ENCODE results near the gene CPM.

The CPM gene

DNA sequence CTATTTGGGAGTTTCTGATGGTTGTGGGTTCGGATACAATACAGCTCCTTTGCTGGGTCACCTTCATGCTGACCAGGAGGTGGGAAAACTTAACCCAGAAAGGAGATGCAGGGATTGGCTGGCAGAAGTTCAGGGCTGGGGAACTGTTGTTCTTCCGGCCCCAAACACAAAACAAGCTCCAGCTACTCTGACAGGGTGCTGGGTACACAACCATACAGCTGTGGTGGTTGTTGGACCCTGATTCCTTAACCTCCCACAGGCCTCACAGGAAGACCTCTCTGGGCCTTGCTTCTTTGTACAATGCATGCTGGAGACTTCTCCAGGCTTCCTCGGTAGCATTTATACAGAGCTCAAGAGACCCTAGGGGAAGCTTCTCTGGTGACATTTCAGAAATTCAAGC, 47.6 kb downstream of the CPM start:
- Histone ChIP-seq H3K4me3 (replicated peaks; ENCODE audit: insufficient read depth, low read length) (no peak overlapping the region), H3K27ac (replicated peaks) (no peak overlapping the region), H3K27me3 (ENCODE audit: insufficient read depth, poor library complexity, severe bottlenecking) (no peaks in the 10 kb centered on the region)
- no peak for DNase-seq (ENCODE audit: low read depth in 1 of 2, low spot score in 1 of 2)
- no peak for TF ChIP-seq SPI1 (IDR thresholded peaks at IDR 0.05; ENCODE audit: borderline replicate concordance, low read depth)
- TF ChIP-seq, protein P1, sequence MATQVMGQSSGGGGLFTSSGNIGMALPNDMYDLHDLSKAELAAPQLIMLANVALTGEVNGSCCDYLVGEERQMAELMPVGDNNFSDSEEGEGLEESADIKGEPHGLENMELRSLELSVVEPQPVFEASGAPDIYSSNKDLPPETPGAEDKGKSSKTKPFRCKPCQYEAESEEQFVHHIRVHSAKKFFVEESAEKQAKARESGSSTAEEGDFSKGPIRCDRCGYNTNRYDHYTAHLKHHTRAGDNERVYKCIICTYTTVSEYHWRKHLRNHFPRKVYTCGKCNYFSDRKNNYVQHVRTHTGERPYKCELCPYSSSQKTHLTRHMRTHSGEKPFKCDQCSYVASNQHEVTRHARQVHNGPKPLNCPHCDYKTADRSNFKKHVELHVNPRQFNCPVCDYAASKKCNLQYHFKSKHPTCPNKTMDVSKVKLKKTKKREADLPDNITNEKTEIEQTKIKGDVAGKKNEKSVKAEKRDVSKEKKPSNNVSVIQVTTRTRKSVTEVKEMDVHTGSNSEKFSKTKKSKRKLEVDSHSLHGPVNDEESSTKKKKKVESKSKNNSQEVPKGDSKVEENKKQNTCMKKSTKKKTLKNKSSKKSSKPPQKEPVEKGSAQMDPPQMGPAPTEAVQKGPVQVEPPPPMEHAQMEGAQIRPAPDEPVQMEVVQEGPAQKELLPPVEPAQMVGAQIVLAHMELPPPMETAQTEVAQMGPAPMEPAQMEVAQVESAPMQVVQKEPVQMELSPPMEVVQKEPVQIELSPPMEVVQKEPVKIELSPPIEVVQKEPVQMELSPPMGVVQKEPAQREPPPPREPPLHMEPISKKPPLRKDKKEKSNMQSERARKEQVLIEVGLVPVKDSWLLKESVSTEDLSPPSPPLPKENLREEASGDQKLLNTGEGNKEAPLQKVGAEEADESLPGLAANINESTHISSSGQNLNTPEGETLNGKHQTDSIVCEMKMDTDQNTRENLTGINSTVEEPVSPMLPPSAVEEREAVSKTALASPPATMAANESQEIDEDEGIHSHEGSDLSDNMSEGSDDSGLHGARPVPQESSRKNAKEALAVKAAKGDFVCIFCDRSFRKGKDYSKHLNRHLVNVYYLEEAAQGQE (IDR thresholded peaks at IDR 0.05; ENCODE audit: insufficient replicate concordance, low read depth), result no peak
- TF ChIP-seq, protein P2, sequence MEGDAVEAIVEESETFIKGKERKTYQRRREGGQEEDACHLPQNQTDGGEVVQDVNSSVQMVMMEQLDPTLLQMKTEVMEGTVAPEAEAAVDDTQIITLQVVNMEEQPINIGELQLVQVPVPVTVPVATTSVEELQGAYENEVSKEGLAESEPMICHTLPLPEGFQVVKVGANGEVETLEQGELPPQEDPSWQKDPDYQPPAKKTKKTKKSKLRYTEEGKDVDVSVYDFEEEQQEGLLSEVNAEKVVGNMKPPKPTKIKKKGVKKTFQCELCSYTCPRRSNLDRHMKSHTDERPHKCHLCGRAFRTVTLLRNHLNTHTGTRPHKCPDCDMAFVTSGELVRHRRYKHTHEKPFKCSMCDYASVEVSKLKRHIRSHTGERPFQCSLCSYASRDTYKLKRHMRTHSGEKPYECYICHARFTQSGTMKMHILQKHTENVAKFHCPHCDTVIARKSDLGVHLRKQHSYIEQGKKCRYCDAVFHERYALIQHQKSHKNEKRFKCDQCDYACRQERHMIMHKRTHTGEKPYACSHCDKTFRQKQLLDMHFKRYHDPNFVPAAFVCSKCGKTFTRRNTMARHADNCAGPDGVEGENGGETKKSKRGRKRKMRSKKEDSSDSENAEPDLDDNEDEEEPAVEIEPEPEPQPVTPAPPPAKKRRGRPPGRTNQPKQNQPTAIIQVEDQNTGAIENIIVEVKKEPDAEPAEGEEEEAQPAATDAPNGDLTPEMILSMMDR (IDR thresholded peaks at IDR 0.05; ENCODE audit: insufficient read depth, low read length), result no peak
- TF ChIP-seq POLR2AphosphoS5 (IDR thresholded peaks at IDR 0.05; ENCODE audit: low read depth), result no peak
- no peak for TF ChIP-seq GABPA (IDR thresholded peaks at IDR 0.05; ENCODE audit: low read depth)

DNA sequence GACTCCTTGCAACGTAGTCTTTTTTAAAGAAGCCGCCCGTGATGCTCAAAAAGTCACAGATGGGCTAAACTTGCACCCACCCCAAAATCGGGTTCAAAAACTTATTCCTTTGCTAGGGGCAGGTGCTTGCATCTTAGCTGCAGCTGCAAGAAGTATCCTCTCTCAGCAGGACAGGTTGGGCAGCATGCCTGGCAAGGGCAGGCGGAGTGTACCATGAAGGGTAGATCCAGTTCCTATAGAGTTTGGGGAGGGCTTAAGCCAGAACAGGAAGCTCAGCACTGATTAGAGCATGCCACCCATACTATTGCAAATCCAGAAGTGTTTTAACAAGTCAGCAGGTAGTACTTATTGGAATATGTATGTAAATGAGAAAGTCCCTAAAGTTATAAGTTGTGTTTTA, 48.7 kb downstream of the CPM start:
- no peak for DNase-seq (ENCODE audit: low read depth in 1 of 2, low spot score in 1 of 2)
- H3K4me3 ChIP-seq (replicated peaks; ENCODE audit: insufficient read depth, low read length), result no peak overlapping the region
- H3K27me3 ChIP-seq (ENCODE audit: insufficient read depth, poor library complexity, severe bottlenecking), result no peaks in the 10 kb centered on the region
- TF ChIP-seq, protein P1 (IDR thresholded peaks at IDR 0.05; ENCODE audit: insufficient replicate concordance, low read depth), result no peak
- TF ChIP-seq POLR2AphosphoS5 (IDR thresholded peaks at IDR 0.05; ENCODE audit: low read depth) (no peak), SPI1 (IDR thresholded peaks at IDR 0.05; ENCODE audit: borderline replicate concordance, low read depth) (no peak)
- H3K27ac ChIP-seq (replicated peaks), result no peak overlapping the region

DNA sequence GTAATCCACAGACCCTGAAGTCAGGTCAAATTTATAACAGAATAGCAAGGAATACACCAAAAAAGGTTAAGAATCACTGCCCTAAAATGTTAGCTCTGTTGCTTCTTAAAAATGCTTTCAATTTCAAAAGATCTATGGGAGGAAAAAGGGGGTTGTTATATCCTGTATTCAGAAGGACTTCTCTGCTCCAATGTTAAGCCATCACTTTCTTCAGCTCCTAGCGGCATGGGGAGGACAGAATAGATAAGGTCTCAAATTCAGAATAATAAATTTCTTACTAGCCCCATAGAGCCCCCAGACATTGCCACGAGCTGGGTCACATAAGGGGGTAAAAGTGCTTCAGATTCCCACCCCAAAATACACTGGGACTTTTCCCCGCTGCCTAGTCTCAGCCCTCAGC, 49.8 kb downstream of the CPM start:
- Histone ChIP-seq H3K27me3 (ENCODE audit: insufficient read depth, poor library complexity, severe bottlenecking) (no peaks in the 10 kb centered on the region), H3K4me3 (replicated peaks; ENCODE audit: insufficient read depth, low read length) (no peak overlapping the region), H3K27ac (replicated peaks) (no peak overlapping the region)
- TF ChIP-seq, protein P2 (IDR thresholded peaks at IDR 0.05; ENCODE audit: insufficient read depth, low read length), result no peak
- TF ChIP-seq SPI1 (IDR thresholded peaks at IDR 0.05; ENCODE audit: borderline replicate concordance, low read depth) (no peak), GABPA (IDR thresholded peaks at IDR 0.05; ENCODE audit: low read depth) (no peak), POLR2AphosphoS5 (IDR thresholded peaks at IDR 0.05; ENCODE audit: low read depth) (no peak)
- TF ChIP-seq, protein P1 (IDR thresholded peaks at IDR 0.05; ENCODE audit: insufficient replicate concordance, low read depth), result no peak
- no peak for DNase-seq (ENCODE audit: low read depth in 1 of 2, low spot score in 1 of 2)

Data from HL-60 (cell line).